GM12801 (cell line): ENCODE measurements around the gene GAL3ST1.

Experiments used
- TF ChIP-seq, protein P1 (sequence below): IDR thresholded peaks from one replicate; pipeline ENCODE4 v1.5.1; 2011; ENCODE audit warnings: control low read depth; ENCODE audit not compliant: insufficient read length; ENCODE audit errors: extremely low read depth

Gene GAL3ST1

GRCh38 chr22:30578481-30578880 is 4.0 kb upstream of the GAL3ST1 start:
- TF ChIP-seq, protein P1, sequence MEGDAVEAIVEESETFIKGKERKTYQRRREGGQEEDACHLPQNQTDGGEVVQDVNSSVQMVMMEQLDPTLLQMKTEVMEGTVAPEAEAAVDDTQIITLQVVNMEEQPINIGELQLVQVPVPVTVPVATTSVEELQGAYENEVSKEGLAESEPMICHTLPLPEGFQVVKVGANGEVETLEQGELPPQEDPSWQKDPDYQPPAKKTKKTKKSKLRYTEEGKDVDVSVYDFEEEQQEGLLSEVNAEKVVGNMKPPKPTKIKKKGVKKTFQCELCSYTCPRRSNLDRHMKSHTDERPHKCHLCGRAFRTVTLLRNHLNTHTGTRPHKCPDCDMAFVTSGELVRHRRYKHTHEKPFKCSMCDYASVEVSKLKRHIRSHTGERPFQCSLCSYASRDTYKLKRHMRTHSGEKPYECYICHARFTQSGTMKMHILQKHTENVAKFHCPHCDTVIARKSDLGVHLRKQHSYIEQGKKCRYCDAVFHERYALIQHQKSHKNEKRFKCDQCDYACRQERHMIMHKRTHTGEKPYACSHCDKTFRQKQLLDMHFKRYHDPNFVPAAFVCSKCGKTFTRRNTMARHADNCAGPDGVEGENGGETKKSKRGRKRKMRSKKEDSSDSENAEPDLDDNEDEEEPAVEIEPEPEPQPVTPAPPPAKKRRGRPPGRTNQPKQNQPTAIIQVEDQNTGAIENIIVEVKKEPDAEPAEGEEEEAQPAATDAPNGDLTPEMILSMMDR: no peak

DNA sequence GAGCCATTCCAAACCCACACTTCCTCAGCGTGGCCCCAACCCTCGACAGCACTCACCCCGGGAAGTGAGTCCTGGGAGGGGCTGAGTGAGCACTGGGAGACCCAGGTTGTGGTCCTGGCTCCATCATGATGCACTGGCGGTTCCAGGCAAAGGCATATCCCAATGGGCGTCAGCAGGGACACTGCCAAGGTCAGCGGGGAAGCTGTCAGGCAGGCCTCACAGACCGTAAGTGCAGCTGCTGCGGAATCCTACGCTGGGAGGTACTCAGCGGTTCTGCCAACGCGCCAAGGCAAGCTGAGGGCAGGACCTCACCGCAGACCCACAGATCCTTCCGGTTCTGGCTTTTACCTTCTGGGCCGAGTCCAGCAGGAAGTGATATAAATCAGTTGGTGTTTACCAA is 1.4 kb upstream of the GAL3ST1 start:
- TF ChIP-seq, protein P1: no peak

- TF ChIP-seq, protein P1: no peak
These were observed 669 bp upstream of the GAL3ST1 start for GRCh38 chr22:30574997-30575671.

- TF ChIP-seq, protein P1: no peak
These were observed 821 bp downstream of the GAL3ST1 start for GRCh38 chr22:30573594-30574094.

GRCh38 chr22:30572840-30573593 is 1.4 kb downstream of the GAL3ST1 start:
- TF ChIP-seq, protein P1: no peak

DNA sequence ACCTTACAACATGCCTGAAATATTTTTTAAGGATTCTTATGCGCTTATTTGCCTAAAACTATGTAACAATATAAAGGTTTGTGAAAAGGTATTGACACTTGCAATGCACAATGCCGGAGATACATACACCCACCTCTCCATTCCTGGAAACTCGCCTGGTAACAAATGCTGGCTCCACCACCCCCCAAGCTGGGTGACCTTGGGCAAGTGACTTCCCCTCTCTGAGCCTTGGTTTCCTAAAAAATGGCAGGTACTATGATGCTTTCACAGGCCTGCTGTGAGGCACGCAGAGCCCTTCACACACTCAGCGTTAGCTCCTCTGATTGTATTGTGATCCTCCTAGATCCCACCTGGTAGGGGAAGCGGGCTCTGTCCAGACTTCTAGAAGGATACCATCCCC is 2.3 kb downstream of the GAL3ST1 start:
- TF ChIP-seq, protein P1: no peak

DNA sequence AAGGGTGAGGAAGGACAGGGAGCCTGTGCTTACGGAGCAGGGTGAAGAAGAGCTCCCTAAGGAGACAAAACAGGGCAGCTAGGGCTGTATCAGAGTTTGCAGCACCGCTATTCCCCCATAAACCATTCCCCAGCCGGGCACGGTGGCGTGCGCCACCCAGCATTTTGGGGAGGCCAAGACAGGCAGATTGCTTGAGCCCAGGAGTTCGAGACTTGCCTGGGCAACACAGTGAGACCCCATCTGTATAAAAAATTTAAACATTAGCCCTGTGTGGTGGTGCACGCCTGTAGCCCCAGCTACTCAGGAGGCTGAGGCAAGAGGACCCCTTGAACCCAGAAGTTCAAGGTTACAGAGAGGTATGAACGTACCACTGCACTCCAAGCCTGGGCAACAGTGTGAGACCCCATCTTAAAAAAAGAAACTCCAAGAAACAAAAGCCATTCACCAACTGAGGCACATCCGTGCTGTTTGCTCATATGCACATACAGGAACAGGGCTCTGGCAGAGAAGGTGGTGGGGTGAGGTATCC is 4.7 kb downstream of the GAL3ST1 start:
- TF ChIP-seq, protein P1: no peak
